ENCODE data around the gene ZNF385B.

The ZNF385B gene

DNA sequence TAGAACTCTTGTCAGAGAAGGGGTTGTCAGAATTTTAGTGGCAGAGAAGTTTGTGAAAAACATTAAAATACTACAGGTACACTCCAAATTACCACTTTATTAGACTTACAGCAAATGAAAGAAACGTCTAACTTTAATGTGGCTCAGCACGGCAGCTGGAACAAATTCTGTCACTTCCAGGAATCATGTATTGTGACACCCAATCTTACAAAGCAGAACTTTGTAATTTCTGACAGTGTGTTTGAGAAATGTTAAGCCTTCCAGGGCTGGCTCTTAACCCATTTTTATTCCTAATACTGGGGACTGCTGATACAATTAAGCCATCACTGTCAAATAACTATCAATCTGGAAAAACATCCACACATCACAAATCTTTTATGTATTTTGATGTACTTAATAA lies 216.4 kb downstream of the ZNF385B start:
- no peak overlapping the region for H3K4me3 ChIP-seq (ENCODE audit: low read depth, low read length)
- H3K27ac ChIP-seq (ENCODE audit: extremely low read depth, low read depth, low read length) = no peak overlapping the region
- TF ChIP-seq ZNF777 (tag by site-specific recombination; IDR thresholded peaks at IDR 0.05; ENCODE audit: borderline replicate concordance) = no peak
- TF ChIP-seq RBAK (tag by site-specific recombination; IDR thresholded peaks at IDR 0.05) = no peak
- TF ChIP-seq ZNF548 (tag by site-specific recombination; IDR thresholded peaks at IDR 0.05) = no peak
- no peak for TF ChIP-seq ZNF214 (tag by site-specific recombination; IDR thresholded peaks at IDR 0.05; ENCODE audit: borderline replicate concordance)
- TF ChIP-seq ZNF26 (tag by site-specific recombination; IDR thresholded peaks at IDR 0.05) = no peak
- no peak for TF ChIP-seq ZNF121 (tag by site-specific recombination; IDR thresholded peaks at IDR 0.05)
- no peak for TF ChIP-seq ZNF394 (tag by site-specific recombination; IDR thresholded peaks at IDR 0.05; ENCODE audit: borderline replicate concordance)
- no peak for TF ChIP-seq ZNF433 (tag by site-specific recombination; IDR thresholded peaks at IDR 0.05; ENCODE audit: low read depth)
- TF ChIP-seq, protein P1, sequence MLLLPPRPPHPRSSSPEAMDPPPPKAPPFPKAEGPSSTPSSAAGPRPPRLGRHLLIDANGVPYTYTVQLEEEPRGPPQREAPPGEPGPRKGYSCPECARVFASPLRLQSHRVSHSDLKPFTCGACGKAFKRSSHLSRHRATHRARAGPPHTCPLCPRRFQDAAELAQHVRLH (tag by site-specific recombination; IDR thresholded peaks at IDR 0.05) = no peak
- TF ChIP-seq ZNF514 (tag by site-specific recombination; IDR thresholded peaks at IDR 0.05) = no peak
- TF ChIP-seq ZNF785 (tag by site-specific recombination; IDR thresholded peaks at IDR 0.05) = no peak
- TF ChIP-seq ZNF248 (tag by site-specific recombination; IDR thresholded peaks at IDR 0.05) = no peak
- TF ChIP-seq ZBTB7A (tag by site-specific recombination; IDR thresholded peaks at IDR 0.05; ENCODE audit: low read depth) = no peak
- TF ChIP-seq PATZ1 (tag by site-specific recombination; IDR thresholded peaks at IDR 0.05) = no peak
- TF ChIP-seq ZBTB11 (tag by site-specific recombination; conservative IDR thresholded peaks at IDR 0.05; ENCODE audit: low read depth) = no peak
- TF ChIP-seq, protein P2, sequence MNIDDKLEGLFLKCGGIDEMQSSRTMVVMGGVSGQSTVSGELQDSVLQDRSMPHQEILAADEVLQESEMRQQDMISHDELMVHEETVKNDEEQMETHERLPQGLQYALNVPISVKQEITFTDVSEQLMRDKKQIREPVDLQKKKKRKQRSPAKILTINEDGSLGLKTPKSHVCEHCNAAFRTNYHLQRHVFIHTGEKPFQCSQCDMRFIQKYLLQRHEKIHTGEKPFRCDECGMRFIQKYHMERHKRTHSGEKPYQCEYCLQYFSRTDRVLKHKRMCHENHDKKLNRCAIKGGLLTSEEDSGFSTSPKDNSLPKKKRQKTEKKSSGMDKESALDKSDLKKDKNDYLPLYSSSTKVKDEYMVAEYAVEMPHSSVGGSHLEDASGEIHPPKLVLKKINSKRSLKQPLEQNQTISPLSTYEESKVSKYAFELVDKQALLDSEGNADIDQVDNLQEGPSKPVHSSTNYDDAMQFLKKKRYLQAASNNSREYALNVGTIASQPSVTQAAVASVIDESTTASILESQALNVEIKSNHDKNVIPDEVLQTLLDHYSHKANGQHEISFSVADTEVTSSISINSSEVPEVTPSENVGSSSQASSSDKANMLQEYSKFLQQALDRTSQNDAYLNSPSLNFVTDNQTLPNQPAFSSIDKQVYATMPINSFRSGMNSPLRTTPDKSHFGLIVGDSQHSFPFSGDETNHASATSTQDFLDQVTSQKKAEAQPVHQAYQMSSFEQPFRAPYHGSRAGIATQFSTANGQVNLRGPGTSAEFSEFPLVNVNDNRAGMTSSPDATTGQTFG (tag by site-specific recombination; IDR thresholded peaks at IDR 0.05; ENCODE audit: borderline replicate concordance) = no peak
- no peak for TF ChIP-seq ZNF404 (tag by site-specific recombination; IDR thresholded peaks at IDR 0.05)
- no peak for TF ChIP-seq ZNF266 (tag by site-specific recombination; IDR thresholded peaks at IDR 0.05; ENCODE audit: low read depth)
- no peak for TF ChIP-seq ZNF776 (tag by site-specific recombination; IDR thresholded peaks at IDR 0.05; ENCODE audit: borderline replicate concordance)
- TF ChIP-seq ZNF341 (tag by site-specific recombination; IDR thresholded peaks at IDR 0.05; ENCODE audit: low read depth) = no peak
- no peaks in the 10 kb centered on the region for H3K9me3 ChIP-seq (ENCODE audit: control insufficient read depth, insufficient read depth, low read depth, low read length)
- H3K4me1 ChIP-seq (ENCODE audit: control insufficient read depth, insufficient read depth, low read length) = no peaks in the 10 kb centered on the region
- H3K36me3 ChIP-seq (ENCODE audit: control insufficient read depth in 2 of 2, insufficient read depth in 1 of 2, low read length in 2 of 2) = no peaks in the 10 kb centered on the region
- CTCF ChIA-PET = no interaction called here
- POLR2A ChIA-PET = no interaction called here
